COLO668 (cell line): ENCODE measurements around the gene SLC17A5.
A peak's percentile ranks its signal among the peaks of the same experiment; 100 is the strongest.

Source experiments
- DNase-seq: peaks from one replicate; lab custom pipeline; 2025; ENCODE audit not compliant: unreplicated experiment; lab: John Stamatoyannopoulos, UW

SLC17A5 gene

GRCh38 chr6:73667798-73668197 is 14.0 kb upstream of the SLC17A5 start:
- DNase-seq, result no peak

DNA sequence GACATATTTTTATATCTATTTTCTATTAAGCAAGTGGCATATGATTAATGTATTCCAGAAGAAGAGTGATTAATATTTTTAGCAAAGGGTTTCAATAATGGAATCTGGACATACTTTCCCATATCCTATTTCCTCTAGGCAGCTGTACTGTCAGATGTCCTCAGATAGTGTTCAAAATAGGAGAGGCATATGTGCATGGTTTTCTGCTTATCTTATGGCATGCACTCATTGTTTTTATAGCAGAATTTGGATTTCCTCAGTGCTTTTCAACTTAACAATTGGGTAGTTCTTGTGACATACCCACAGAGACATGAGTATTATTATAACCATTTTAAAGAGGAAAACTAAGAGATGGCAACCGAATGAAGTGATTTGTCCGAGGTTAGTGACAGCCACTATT is 12.6 kb upstream of the SLC17A5 start:
- no peak for DNase-seq

DNA sequence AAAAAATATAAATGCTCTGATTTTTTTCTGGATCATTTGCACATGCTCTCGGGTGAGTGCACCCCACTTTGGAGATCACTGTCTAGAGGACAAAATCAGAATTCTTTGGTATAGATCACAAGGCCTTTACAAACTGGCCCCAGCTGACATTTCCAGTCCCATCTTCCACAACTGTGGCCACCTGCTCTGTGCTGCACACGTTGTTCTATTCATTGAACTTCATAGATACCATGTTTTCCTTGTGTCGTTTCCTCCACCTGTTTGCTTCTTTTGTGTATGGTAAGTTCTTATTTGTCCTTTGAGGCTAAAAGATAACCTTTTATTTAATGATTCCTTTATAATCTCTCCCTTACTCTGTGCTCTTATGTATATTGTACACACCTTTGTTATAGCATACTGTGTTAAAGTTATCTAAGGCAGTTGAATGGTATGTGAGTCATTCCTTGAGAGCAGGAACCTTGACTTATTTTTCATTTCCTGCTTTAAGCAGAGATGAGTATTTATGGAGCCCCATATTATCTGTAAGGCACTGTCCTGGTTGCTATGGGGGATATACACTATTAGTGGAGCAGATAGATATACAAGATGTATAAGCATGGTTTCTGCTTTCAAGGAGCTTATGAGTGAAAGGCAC is 12.0 kb upstream of the SLC17A5 start:
- DNase-seq, result peak; percentile 3

DNA sequence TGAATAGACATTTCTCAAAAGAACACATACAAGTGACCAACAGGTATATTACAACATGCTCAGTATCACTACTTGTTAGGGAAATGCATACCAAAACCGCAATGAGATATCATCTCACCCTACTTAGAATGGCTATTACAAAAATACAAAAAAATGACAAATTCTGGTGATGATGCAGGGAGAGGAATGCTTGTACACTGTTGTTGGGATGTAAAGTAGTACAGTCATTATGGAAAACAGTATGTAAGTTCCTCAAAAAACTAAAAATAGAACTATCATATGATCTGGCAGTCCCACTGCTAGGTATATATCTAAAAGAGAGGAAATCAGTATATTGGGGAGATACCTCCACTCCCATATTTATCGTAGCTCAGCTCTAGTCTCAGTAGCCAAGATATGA is 10.9 kb upstream of the SLC17A5 start:
- DNase-seq, result no peak

DNA sequence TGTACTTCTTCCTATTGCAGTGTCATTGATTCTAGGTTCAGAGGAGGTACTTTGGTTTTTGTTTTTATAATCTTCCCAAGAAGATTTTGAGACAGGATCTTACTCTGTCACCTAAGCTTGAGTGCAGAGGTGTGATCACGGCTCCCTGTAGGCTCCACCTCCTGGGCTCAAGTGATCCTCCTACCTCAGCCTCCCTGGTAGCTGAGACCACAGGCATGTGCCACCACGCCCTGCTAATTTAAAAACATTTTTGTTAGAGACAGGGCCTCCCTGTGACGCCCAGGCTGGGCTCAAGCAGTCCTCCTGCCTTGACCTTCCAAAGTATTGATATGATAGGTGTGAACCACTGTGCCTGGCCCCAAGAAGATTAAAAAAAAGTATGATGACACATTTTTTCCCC is 3.4 kb upstream of the SLC17A5 start:
- no peak for DNase-seq

- no peak for DNase-seq
These were observed 2.8 kb upstream of the SLC17A5 start for GRCh38 chr6:73656531-73657145.

GRCh38 chr6:73655341-73655917 is 1.6 kb upstream of the SLC17A5 start:
- DNase-seq, result no peak

GRCh38 chr6:73652637-73653570 is 888 bp downstream of the SLC17A5 start:
- DNase-seq, result peak; percentile 59

DNA sequence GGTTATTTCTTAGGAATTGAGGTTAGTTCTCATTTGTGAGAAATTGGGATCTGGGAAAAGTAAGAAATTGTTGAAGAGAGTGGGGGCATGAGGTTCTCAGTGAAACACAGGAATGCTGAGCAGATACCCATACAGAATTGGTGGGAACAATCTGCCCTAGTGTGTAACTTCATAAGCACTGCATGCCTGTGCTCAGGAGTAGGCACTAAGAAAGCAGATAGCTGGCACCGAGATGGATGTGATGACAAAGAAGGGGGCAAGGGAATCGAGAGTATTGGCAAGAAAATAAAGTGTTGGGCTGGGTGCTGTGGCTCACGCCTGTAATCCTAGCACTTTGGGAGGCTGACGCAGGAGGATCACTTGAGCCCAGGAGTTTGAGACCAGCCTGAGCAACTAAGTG is 4.0 kb downstream of the SLC17A5 start:
- DNase-seq, result no peak

DNA sequence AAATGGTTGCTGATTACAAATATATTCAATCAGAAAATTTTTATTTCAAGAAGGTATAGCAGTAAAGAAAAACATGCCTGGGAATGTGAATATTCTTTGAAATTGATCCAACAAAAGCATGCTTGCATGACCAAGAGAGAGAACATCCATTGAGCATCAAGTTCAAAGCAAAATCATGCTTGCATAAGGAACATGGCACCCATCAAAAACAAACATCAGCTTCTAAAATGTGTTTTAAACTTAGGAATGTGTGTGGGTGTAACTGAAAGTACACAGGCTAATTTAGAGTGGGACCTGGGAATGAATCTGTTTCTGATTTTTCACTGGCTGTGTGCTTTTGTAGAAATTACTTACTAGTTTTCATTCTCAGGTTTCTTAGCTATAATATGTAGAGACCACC is 5.6 kb downstream of the SLC17A5 start:
- no peak for DNase-seq

GRCh38 chr6:73644941-73645591 is 8.7 kb downstream of the SLC17A5 start:
- DNase-seq, result no peak

DNA sequence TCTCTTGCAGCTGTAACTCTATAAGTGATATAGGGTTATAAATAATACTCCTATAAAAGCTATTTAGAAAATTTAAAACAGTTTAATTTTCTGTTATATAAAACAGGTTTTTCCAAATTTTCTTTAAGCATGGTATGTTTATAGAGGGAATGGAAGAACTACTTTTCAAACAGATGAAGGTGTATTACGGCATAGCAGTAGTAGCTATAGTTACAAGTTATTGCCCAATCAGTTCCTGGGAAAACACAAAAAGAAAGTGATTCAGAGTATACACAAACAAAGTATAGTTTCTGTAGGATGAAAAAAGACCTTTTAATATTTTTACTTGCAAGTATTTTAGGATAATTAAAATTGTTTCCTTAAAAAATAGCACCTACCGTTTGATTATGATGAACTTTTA is 9.8 kb downstream of the SLC17A5 start:
- no peak for DNase-seq

DNA sequence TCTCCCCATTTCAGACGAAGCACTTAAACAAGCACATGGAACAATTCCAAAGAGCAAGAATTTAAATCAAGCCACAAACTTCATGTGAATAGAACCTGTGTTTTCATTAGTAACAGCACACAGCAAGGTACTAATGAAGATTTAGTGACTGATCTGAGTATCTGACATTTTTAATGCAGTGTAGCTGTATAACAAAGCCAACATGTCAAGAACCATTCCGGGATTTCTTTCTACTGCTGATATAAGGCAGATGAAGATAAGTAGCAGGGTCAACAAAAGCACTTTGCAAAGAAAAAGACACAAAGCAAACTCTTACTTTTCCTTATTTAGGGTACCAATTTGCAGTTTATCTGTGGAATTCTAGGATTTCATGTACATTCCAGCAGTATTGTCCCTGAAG is 11.3 kb downstream of the SLC17A5 start:
- DNase-seq, result no peak

DNA sequence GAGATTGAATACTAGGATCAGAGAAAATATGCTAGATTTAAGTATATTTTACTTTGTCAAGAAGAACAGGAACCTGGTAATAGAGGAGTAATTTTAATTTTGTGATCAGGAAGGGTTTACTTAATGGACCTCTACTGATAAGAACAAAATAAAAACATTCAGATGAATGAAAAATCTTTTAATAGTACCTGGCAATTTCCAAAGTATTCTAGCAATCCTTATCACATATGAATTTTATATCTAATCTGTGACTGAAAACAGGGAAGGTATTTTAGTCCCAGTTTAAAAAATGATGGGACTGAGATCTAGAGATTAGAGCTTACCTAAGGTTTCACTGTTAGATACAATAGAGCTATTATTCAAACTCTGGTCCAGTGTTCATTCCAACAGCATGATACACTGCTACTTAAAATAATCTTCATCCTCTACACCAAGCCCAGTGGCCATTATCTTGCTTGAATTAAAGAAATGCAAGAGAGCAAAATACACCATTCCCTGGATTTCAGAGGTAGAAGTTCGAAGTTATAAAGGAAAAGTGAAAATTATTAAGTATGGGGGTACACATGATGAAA is 13.5 kb downstream of the SLC17A5 start:
- DNase-seq, result no peak

- DNase-seq, result no peak
These were observed 14.8 kb downstream of the SLC17A5 start for GRCh38 chr6:73639040-73639439.

DNA sequence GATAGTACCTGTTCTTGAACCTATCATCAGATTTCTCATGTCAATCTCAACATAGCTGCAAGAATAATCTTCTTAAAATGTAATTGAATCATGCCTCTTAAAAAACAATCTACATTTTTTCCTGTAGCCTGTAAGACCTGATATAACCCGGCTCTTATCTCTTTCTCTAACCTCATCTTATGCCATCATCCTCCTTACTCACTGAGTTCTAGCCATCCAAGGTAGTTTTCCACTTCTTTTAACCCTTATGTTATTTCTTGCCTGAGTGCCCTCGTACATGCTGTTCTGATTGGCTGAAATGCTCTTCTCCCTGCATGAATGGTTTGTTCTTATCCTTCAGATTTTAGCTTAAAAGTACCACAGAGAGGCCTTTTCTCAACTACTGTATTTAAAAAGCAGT is 16.4 kb downstream of the SLC17A5 start:
- no peak for DNase-seq

DNA sequence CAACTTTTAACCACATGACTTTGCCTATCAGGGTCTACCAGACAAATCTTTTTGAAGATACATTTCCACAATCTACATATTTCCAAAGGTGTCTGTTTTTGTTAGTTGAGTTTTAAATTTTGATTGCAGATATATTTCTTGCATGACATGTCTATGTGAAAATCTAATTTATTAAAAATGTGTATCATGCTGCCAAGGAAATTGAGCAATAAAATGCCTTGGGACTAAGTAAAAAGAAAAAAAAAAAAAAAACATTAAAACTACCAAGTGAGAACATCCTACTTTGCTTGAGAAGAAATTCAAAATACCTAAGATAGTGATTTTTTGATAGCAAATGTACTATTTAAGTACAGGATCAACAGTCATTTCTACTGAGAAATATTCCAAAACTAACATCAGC is 17.7 kb downstream of the SLC17A5 start:
- no peak for DNase-seq

DNA sequence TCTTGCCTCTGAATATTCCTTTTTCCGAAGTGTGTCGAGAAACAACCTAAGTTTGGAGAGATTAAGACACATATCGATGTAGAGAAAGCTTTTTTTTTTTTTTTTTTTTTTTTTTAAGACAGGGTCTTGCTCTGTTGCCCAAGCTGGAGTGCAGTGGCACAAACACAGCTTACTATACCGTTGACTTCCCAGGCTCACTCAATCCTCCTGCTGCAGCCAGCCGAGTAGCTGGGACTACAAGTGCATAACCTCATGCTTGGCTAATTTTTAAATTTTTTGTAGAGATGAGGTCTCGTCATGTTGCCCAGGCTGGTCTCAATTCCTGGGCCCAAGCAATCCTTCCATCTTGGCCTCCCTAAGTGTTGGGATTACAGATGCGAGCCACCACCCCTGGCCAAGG is 21.4 kb downstream of the SLC17A5 start:
- DNase-seq, result no peak

- no peak for DNase-seq
These were observed 21.9 kb downstream of the SLC17A5 start for GRCh38 chr6:73631849-73632248.

DNA sequence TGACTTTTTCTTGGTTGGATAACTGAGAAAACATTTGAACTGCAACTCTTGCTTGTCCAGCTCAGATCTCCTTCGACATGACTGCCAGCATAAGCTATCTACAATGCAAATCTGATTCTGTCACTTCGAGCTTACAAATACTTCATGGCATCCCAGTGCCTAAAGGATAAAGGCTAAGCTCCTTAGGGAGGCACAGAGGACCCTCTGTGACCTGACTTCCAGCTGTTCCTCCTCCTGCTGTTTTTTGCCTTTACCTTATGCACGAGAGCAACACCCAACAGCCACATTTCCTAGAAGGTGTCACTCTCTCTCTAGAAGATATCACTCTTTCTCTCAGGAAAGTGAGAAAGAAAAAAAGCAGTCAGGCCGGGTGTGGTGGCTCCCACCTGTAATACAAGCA is 23.4 kb downstream of the SLC17A5 start:
- DNase-seq, result no peak

DNA sequence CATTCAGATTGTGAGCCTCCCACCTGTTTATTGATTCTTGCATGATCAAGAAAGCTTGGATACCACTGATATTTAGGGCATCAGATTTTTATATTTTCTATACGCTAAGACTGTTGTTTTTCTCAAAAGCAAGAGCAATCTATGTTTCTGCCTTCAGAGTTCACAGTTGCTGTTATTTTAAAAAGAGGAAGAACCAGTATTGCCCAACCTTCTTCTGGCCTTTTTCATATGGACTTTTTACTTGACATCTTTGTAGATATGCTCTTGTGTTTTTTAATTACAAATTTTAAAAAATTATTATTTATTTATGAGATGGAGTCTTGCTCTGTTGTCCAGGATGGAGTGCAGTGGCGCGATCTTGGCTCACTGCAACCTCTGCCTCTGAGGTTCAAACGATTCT is 28.9 kb downstream of the SLC17A5 start:
- no peak for DNase-seq
